H1 (cell line): ENCODE measurements around the gene CCDC141. TPM values are rescaled to one million over a fixed set of nuclear protein-coding genes. Genes with fewer than 3 reads are reported as not detected.
A peak's percentile ranks its signal among the peaks of the same experiment; 100 is the strongest.
"Not testable (repeated sequence)": the region's sequence is repeated elsewhere in the genome, so short reads cannot be mapped to it uniquely, and the experiment has no call there.

ENCODE experiments used
- CTCF ChIA-PET: fragments of 300-600 bp; sonication (Branson Sonifier 250); formaldehyde crosslinking; loops from one replicate; lab custom pipeline; 2021; ENCODE audit not compliant: partially characterized antibody; lab: Charles Lee
- POLR2A ChIA-PET: fragments of 300-600 bp; sonication (Branson Sonifier 250); formaldehyde crosslinking; loops from one replicate; lab custom pipeline; 2021; ENCODE audit warnings: inconsistent platforms; ENCODE audit not compliant: partially characterized antibody; lab: Charles Lee
- DNase-seq, 2 experiments: peaks; one replicate each; pipeline versions ENCODE4 v3.0.0 to v3.0.0-alpha.2; 2010 to 2022; ENCODE audit warnings: low spot score in 2 of 2, low read depth in 1 of 2, mixed read lengths in 1 of 2
- FAIRE-seq: peaks from 2 replicates; lab custom pipeline; 2011; peaks lifted over from hg19 to GRCh38; lab: Jason Lieb, UNC
- H2AFZ ChIP-seq: 2 replicates; pipeline ENCODE4 v1.8.1; 2012; ENCODE audit warnings: low read length, inconsistent platforms
- H2AK5ac ChIP-seq: 2 replicates; pipeline ENCODE4 v1.6.1; 2013; ENCODE audit warnings: low read depth, low read length
- H2BK120ac ChIP-seq: replicated peaks from 2 replicates; pipeline ENCODE3; 2013; ENCODE audit warnings: low read depth, low read length, inconsistent platforms
- H2BK12ac ChIP-seq: 2 replicates; pipeline ENCODE4 v1.6.1; 2013; ENCODE audit warnings: low read depth, low read length
- H2BK15ac ChIP-seq: 2 replicates; pipeline ENCODE4 v1.6.1; 2013; ENCODE audit warnings: low read length
- H2BK20ac ChIP-seq: 2 replicates; pipeline ENCODE4 v1.6.1; 2013; ENCODE audit warnings: low read length
- H2BK5ac ChIP-seq: 2 replicates; pipeline ENCODE4 v1.6.1; 2013; ENCODE audit warnings: low read depth, low read length
- H3K14ac ChIP-seq: 2 replicates; pipeline ENCODE4 v1.6.1; 2013; ENCODE audit warnings: inconsistent platforms; ENCODE audit not compliant: insufficient read length
- H3K18ac ChIP-seq: 2 replicates; pipeline ENCODE4 v1.6.1; 2013; ENCODE audit warnings: low read length; ENCODE audit errors: extremely low read depth
- H3K23ac ChIP-seq: 2 replicates; pipeline ENCODE4 v1.6.1; 2013; ENCODE audit warnings: inconsistent platforms; ENCODE audit not compliant: insufficient read length
- H3K23me2 ChIP-seq: 2 replicates; pipeline ENCODE4 v1.6.1; 2013; ENCODE audit warnings: low read depth, low read length
- H3K27ac ChIP-seq: 2 replicates; pipeline ENCODE4 v1.6.1; 2011; ENCODE audit warnings: low read depth, low read length, inconsistent platforms
- H3K27me3 ChIP-seq, 4 experiments: replicated peaks in 1 of 4; 1 replicate in 1 of 4; 2 replicates in 3 of 4; pipeline versions ENCODE4 v1.6.1 to v1.8.1; 2011 to 2013; ENCODE audit warnings: low read length in 3 of 4, mild to moderate bottlenecking in 3 of 4, inconsistent platforms in 2 of 4, mixed read lengths in 2 of 4, moderate library complexity in 1 of 4; ENCODE audit not compliant: control insufficient read depth in 3 of 4, insufficient read depth in 3 of 4; ENCODE audit errors: extremely low read depth in 1 of 4
- H3K36me3 ChIP-seq, 4 experiments: 2 replicates each; pipeline versions ENCODE4 v1.6.1 to v1.8.1; 2011 to 2013; ENCODE audit warnings: mild to moderate bottlenecking in 4 of 4, low read length in 3 of 4, moderate library complexity in 2 of 4, control low read depth in 1 of 4, inconsistent platforms in 1 of 4; ENCODE audit not compliant: insufficient read depth in 4 of 4, control insufficient read depth in 2 of 4
- H3K4ac ChIP-seq: replicated peaks from 2 replicates; pipeline ENCODE3; 2013; ENCODE audit warnings: low read length, low read depth, mixed read lengths, inconsistent platforms; ENCODE audit not compliant: insufficient read length
- H3K4me1 ChIP-seq, 4 experiments: replicated peaks in 1 of 4; 1 replicate in 1 of 4; 2 replicates in 3 of 4; pipeline versions ENCODE4 v1.6.1 to v1.8.1; 2011 to 2013; ENCODE audit warnings: low read length in 3 of 4, inconsistent platforms in 2 of 4, mixed read lengths in 1 of 4; ENCODE audit not compliant: insufficient read depth in 4 of 4, control insufficient read depth in 3 of 4
- H3K4me2 ChIP-seq, 2 experiments: 2 replicates each; pipeline versions ENCODE4 v1.6.1 to v1.8.1; 2011 to 2013; ENCODE audit warnings: low read depth in 2 of 2, low read length in 2 of 2, control low read depth in 1 of 2, inconsistent platforms in 1 of 2, mild to moderate bottlenecking in 1 of 2; ENCODE audit not compliant: insufficient read depth in 1 of 2
- H3K4me3 ChIP-seq, 4 experiments: fragments of 200-600, 300-600 bp in 1 of 4; sonication (generic), shearing (Covaris generic), sonication (Bioruptor Twin) in 1 of 4; 2 replicates each; pipeline versions ENCODE4 v1.5.1 to v1.8.1; 2011 to 2016; ENCODE audit warnings: low read length in 4 of 4, low read depth in 3 of 4, control low read depth in 2 of 4, inconsistent platforms in 2 of 4, mild to moderate bottlenecking in 2 of 4, mixed read lengths in 1 of 4, moderate library complexity in 1 of 4; ENCODE audit not compliant: insufficient read depth in 2 of 4; ENCODE audit errors: extremely low read depth in 1 of 4
- H3K56ac ChIP-seq: replicated peaks from 2 replicates; pipeline ENCODE3; 2013; ENCODE audit warnings: low read depth, mild to moderate bottlenecking, mixed read lengths, low read length, inconsistent platforms; ENCODE audit not compliant: insufficient read length
- H3K79me1 ChIP-seq: 2 replicates; pipeline ENCODE4 v1.6.1; 2013; ENCODE audit warnings: low read depth, low read length, control low read depth
- H3K79me2 ChIP-seq, 2 experiments: 2 replicates each; pipeline versions ENCODE4 v1.6.1 to v1.8.1; 2012 to 2013; ENCODE audit warnings: low read length in 2 of 2, mild to moderate bottlenecking in 2 of 2, inconsistent platforms in 1 of 2; ENCODE audit not compliant: insufficient read depth in 2 of 2, control insufficient read depth in 1 of 2
- H3K9ac ChIP-seq, 4 experiments: replicated peaks in 1 of 4; 1 replicate in 1 of 4; 2 replicates in 3 of 4; pipeline versions ENCODE4 v1.6.1 to v1.8.1; 2011 to 2013; ENCODE audit warnings: low read depth in 3 of 4, low read length in 3 of 4, control low read depth in 2 of 4, mild to moderate bottlenecking in 2 of 4, moderate library complexity in 2 of 4, inconsistent platforms in 1 of 4; ENCODE audit errors: extremely low read depth in 1 of 4
- H3K9me3 ChIP-seq, 2 experiments: 2 replicates each; pipeline versions ENCODE4 v1.6.1 to v1.8.1; 2012 to 2013; ENCODE audit warnings: mild to moderate bottlenecking in 2 of 2, moderate library complexity in 2 of 2, control low read depth in 1 of 2, inconsistent platforms in 1 of 2, low read depth in 1 of 2, low read length in 1 of 2, mixed read lengths in 1 of 2; ENCODE audit not compliant: insufficient read depth in 2 of 2
- H4K20me1 ChIP-seq, 2 experiments: replicated peaks in 1 of 2; 2 replicates each; pipeline versions ENCODE3 to v1.8.1; 2011 to 2013; ENCODE audit warnings: inconsistent platforms in 2 of 2, low read length in 2 of 2, mild to moderate bottlenecking in 1 of 2; ENCODE audit not compliant: insufficient read depth in 2 of 2, control insufficient read depth in 1 of 2
- H4K5ac ChIP-seq: 2 replicates; pipeline ENCODE4 v1.6.1; 2013; ENCODE audit warnings: low read length, low read depth, mixed read lengths, inconsistent platforms; ENCODE audit not compliant: insufficient read length
- H4K8ac ChIP-seq: 2 replicates; pipeline ENCODE4 v1.8.0; 2013; ENCODE audit warnings: mild to moderate bottlenecking, moderate library complexity, low read length, inconsistent platforms; ENCODE audit not compliant: insufficient read depth; ENCODE audit errors: extremely low read depth
- H4K91ac ChIP-seq: replicated peaks from 2 replicates; pipeline ENCODE3; 2013; ENCODE audit warnings: low read length, mixed read lengths, inconsistent platforms; ENCODE audit not compliant: insufficient read length
- WGBS, 2 experiments: shearing (Covaris generic) in 1 of 2; methylation state at CpG; one replicate each; pipeline versions ENCODE4 v1.1.6 to v1.1.7; 2013 to 2015; ENCODE audit warnings: low lambda C conversion rate in 2 of 2, mixed read lengths in 2 of 2, inconsistent platforms in 1 of 2, low coverage in 1 of 2, missing lambda C conversion rate in 1 of 2; ENCODE audit not compliant: insufficient replicate concordance in 2 of 2, insufficient coverage in 1 of 2, insufficient read length in 1 of 2; ENCODE audit errors: extremely low coverage in 1 of 2, missing lambda C conversion rate in 1 of 2; 5-methylcytosine and 5-hydroxymethylcytosine counted together
- polyA plus RNA-seq, 7 experiments: library from polyadenylated mRNA; depleted of rRNA in 3 of 7; stranded (reverse) in 5 of 7; unstranded in 2 of 7; fragments of >200 nt in 5 of 7; fragments of 200-250 nt in 2 of 7; gene quantifications; 1 replicate in 5 of 7; 2 replicates in 1 of 7; 4 replicates in 1 of 7; pipeline versions ENCODE4 v1.2.1 to v1.2.3, GENCODE V29; 2011 to 2013; ENCODE audit warnings: missing spikeins in 2 of 7, mixed read lengths in 2 of 7
- total RNA-seq: library from RNA; stranded (reverse); fragmentation: NEBNext Ultra II Directional; extraction: Animal tissue kit (Norgen Biotek cat#: 25700); gene quantifications from 2 replicates; pipeline ENCODE4 v1.2.1, GENCODE V29; 2021

The CCDC141 gene
- total and polyA plus RNA-seq, 2 of the 8 experiments (the other 6 are each of a cell fraction or from before 2014, with no cell fraction given): 0.56 to 21.6 TPM

DNA sequence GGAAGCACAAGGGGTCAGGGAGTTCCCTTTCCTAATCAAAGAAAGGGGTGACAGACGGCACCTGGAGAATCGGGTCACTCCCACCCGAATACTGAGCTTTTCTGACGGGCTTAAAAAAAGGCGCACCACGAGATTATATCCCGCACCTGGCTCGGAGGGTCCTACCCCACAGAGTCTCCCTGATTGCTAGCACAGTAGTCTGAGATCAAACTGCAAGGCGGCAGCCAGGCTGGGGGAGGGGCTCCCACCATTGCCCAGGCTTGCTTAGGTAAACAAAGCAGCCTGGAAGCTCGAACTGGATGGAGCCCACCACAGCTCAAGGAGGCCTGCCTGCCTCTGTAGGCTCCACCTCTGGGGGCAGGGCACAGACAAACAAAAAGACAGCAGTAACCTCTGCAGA, 67.3 kb downstream of the CCDC141 start:
- H3K4me2 ChIP-seq, H3K9me3 ChIP-seq, H2BK20ac ChIP-seq, H3K4me3 ChIP-seq, H3K79me2 ChIP-seq, H3K4ac ChIP-seq, H3K79me1 ChIP-seq, H3K56ac ChIP-seq, H3K14ac ChIP-seq, H2BK15ac ChIP-seq, H3K27ac ChIP-seq, H4K8ac ChIP-seq, H4K91ac ChIP-seq, H2BK120ac ChIP-seq, CTCF ChIA-PET, H2AK5ac ChIP-seq, H3K23me2 ChIP-seq, H2AFZ ChIP-seq, H3K4me1 ChIP-seq, H3K36me3 ChIP-seq, POLR2A ChIA-PET, H4K5ac ChIP-seq, H3K23ac ChIP-seq, H3K18ac ChIP-seq, H4K20me1 ChIP-seq, H3K27me3 ChIP-seq, H3K9ac ChIP-seq, H2BK12ac ChIP-seq, FAIRE-seq, H2BK5ac ChIP-seq: not testable (repeated sequence)
- peak in 1 of 2 experiments; percentile 56 for DNase-seq
- WGBS, 2 experiments: 97% methylated on average over 6 of the region's 10 CpGs; no CpG with 5 or more reads in 1 of the 2 experiments
